Large intestine (tissue), 3 donors: ENCODE results near the gene BPNT1. TPM values are rescaled to one million over a fixed set of nuclear protein-coding genes. Genes with fewer than 3 reads are reported as not detected.
"Not testable (repeated sequence)": the region's sequence is repeated elsewhere in the genome, so short reads cannot be mapped to it uniquely, and the experiment has no call there.

Experiments
- DNase-seq, 2 donors: peaks; one replicate each; pipeline versions ENCODE4 v3.0.0 to v3.0.0-alpha.2; 2013
- H3K27ac ChIP-seq: one replicate; pipeline ENCODE4 v1.5.1; 2013; ENCODE audit warnings: low read length
- H3K27me3 ChIP-seq: 2 replicates; pipeline ENCODE4 v1.6.1; 2013; ENCODE audit warnings: low read length; ENCODE audit not compliant: control insufficient read depth, insufficient read depth
- H3K36me3 ChIP-seq: 2 replicates; pipeline ENCODE4 v1.6.1; 2013; ENCODE audit warnings: low read length; ENCODE audit not compliant: control insufficient read depth, insufficient read depth
- H3K4me1 ChIP-seq: one replicate; pipeline ENCODE4 v1.6.1; 2013; ENCODE audit warnings: low read length; ENCODE audit not compliant: control insufficient read depth, insufficient read depth
- H3K4me3 ChIP-seq: one replicate; pipeline ENCODE4 v1.5.1; 2013; ENCODE audit warnings: low read length
- H3K9me3 ChIP-seq: one replicate; pipeline ENCODE4 v1.6.1; 2013; ENCODE audit warnings: mild to moderate bottlenecking, low read depth, low read length, moderate library complexity; ENCODE audit not compliant: control insufficient read depth
- WGBS: methylation state at CpG from one replicate; pipeline ENCODE4 v1.1.5; 2013; ENCODE audit warnings: low lambda C conversion rate; ENCODE audit not compliant: insufficient coverage; 5-methylcytosine and 5-hydroxymethylcytosine counted together
- polyA plus RNA-seq: library from polyadenylated mRNA; unstranded; fragments of 120-200 nt; gene quantifications from one replicate; pipeline ENCODE4 v1.2.1, GENCODE V29; 2013

Gene BPNT1
- polyA plus RNA-seq, 1 donor: 41.3 TPM

- Histone ChIP-seq H3K36me3 (peaks cover 8% of the 10 kb centered on the region), H3K4me1 (peaks cover 10% of the 10 kb centered on the region), H3K4me3 (no peak overlapping the region), H3K27ac (no peak overlapping the region), H3K27me3 (no peaks in the 10 kb centered on the region), H3K9me3 (no peaks in the 10 kb centered on the region)
- WGBS: no CpG with 5 or more reads among the region's 4 CpGs
- no peak for DNase-seq
Observed at GRCh38 chr1:220044678-220045355, 44.8 kb downstream of the BPNT1 start.

GRCh38 chr1:220043646-220044045, 45.9 kb downstream of the BPNT1 start:
- DNase-seq: no peak
- Histone ChIP-seq H3K4me3 (no peak overlapping the region), H3K36me3 (peaks cover 17% of the 10 kb centered on the region), H3K9me3 (no peaks in the 10 kb centered on the region), H3K4me1 (peaks cover 10% of the 10 kb centered on the region), H3K27me3 (no peaks in the 10 kb centered on the region), H3K27ac (no peak overlapping the region)
- WGBS: no CpG with 5 or more reads among the region's 2 CpGs

GRCh38 chr1:220040028-220040596, 49.5 kb downstream of the BPNT1 start:
- 64% methylated on average over 3 of the region's 5 CpGs for WGBS
- no peak overlapping the region for H3K4me3 ChIP-seq

GRCh38 chr1:220038640-220039039, 50.9 kb downstream of the BPNT1 start:
- no peaks in the 10 kb centered on the region for H3K4me1 ChIP-seq
- H3K9me3 ChIP-seq: no peaks in the 10 kb centered on the region
- DNase-seq: peak in 1 of 2 donors; percentile 47
- H3K4me3 ChIP-seq: no peak overlapping the region
- peaks cover 25% of the 10 kb centered on the region for H3K36me3 ChIP-seq
- no peaks in the 10 kb centered on the region for H3K27me3 ChIP-seq
- no CpG with 5 or more reads among the region's 4 CpGs for WGBS
- H3K27ac ChIP-seq: no peak overlapping the region

More at GRCh38 chr1:220040028-220040596, 49.5 kb downstream of the BPNT1 start:
- peaks cover 20% of the 10 kb centered on the region for H3K36me3 ChIP-seq
- no peaks in the 10 kb centered on the region for H3K27me3 ChIP-seq
- no peak for DNase-seq
- no peaks in the 10 kb centered on the region for H3K9me3 ChIP-seq
- no peak overlapping the region for H3K27ac ChIP-seq
- H3K4me1 ChIP-seq: peaks cover 7% of the 10 kb centered on the region

GRCh38 chr1:220037810-220038209, 51.8 kb downstream of the BPNT1 start:
- peaks cover 27% of the 10 kb centered on the region for H3K36me3 ChIP-seq
- H3K27me3 ChIP-seq, H3K27ac ChIP-seq, H3K4me1 ChIP-seq, DNase-seq, H3K9me3 ChIP-seq, H3K4me3 ChIP-seq: not testable (repeated sequence)
- 80% methylated on average over 1 of the region's 3 CpGs for WGBS

- no peaks in the 10 kb centered on the region for H3K27me3 ChIP-seq
- DNase-seq: no peak
- peaks cover 26% of the 10 kb centered on the region for H3K36me3 ChIP-seq
- no peak overlapping the region for H3K27ac ChIP-seq
- no peak overlapping the region for H3K4me3 ChIP-seq
- WGBS: no CpG with 5 or more reads among the region's 3 CpGs
- no peaks in the 10 kb centered on the region for H3K9me3 ChIP-seq
- no peaks in the 10 kb centered on the region for H3K4me1 ChIP-seq
Observed at GRCh38 chr1:220032911-220033310, 56.7 kb downstream of the BPNT1 start.

GRCh38 chr1:220031287-220031686, 58.3 kb downstream of the BPNT1 start:
- no peaks in the 10 kb centered on the region for H3K27me3 ChIP-seq
- DNase-seq: no peak
- no peak overlapping the region for H3K27ac ChIP-seq
- H3K36me3 ChIP-seq: peaks cover 29% of the 10 kb centered on the region
- no peak overlapping the region for H3K4me3 ChIP-seq
- 96% methylated on average over 2 of the region's 2 CpGs for WGBS
- H3K4me1 ChIP-seq: no peaks in the 10 kb centered on the region
- no peaks in the 10 kb centered on the region for H3K9me3 ChIP-seq

- Histone ChIP-seq H3K36me3 (peaks cover 35% of the 10 kb centered on the region), H3K4me1 (no peaks in the 10 kb centered on the region), H3K27ac (no peak overlapping the region), H3K9me3 (no peaks in the 10 kb centered on the region), H3K4me3 (no peak overlapping the region), H3K27me3 (no peaks in the 10 kb centered on the region)
- DNase-seq: peak in 1 of 2 donors; percentile 49
- WGBS: 60% methylated on average over 3 of the region's 4 CpGs
Observed at GRCh38 chr1:220028346-220028895, 61.2 kb downstream of the BPNT1 start.

- H3K4me3 ChIP-seq: no peak overlapping the region
Observed at GRCh38 chr1:220019071-220019470, 70.5 kb downstream of the BPNT1 start.

GRCh38 chr1:220013497-220013896, 76.1 kb downstream of the BPNT1 start:
- no peak for DNase-seq
- no CpG with 5 or more reads among the region's 3 CpGs for WGBS
- no peak overlapping the region for H3K27ac ChIP-seq
- H3K36me3 ChIP-seq: peaks cover 50% of the 10 kb centered on the region
- H3K27me3 ChIP-seq: no peaks in the 10 kb centered on the region
- no peaks in the 10 kb centered on the region for H3K9me3 ChIP-seq
- no peaks in the 10 kb centered on the region for H3K4me1 ChIP-seq
- no peak overlapping the region for H3K4me3 ChIP-seq

More at GRCh38 chr1:220019071-220019470, 70.5 kb downstream of the BPNT1 start:
- Histone ChIP-seq H3K27me3 (no peaks in the 10 kb centered on the region), H3K27ac (no peak overlapping the region), H3K4me1 (no peaks in the 10 kb centered on the region), H3K36me3 (peaks cover 56% of the 10 kb centered on the region), H3K9me3 (no peaks in the 10 kb centered on the region)
- DNase-seq: no peak
